ENCODE measurements around the gene ADGRF1.

The ADGRF1 gene

DNA sequence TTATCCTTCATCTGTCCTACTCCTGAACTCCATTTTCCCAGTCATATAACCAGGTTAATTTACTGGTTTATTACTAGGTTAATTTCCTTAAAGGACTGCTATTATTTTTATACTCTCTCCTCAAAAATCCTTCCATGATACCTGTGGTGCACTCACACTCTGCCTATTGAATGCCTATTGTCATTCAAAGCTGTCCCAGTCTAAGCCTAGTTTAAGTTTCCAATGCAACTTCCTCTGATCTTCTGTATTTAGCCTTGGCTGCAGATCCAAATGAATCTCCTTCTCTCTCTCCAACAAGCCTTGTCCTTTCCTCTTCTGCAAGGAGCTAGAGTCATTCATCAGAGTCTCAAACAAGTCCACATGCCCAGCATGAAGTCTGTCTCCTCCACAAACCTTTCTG, 79.1 kb downstream of the ADGRF1 start:
- H3K4me3 ChIP-seq (ENCODE audit: low read depth, low read length), result no peak overlapping the region
- no peak overlapping the region for H3K27ac ChIP-seq
- no peaks in the 10 kb centered on the region for H3K27me3 ChIP-seq (ENCODE audit: control insufficient read depth, insufficient read depth, low read length)
- no peak overlapping the region for H2AFZ ChIP-seq
- H3K9ac ChIP-seq, result no peak overlapping the region
- H3K9me3 ChIP-seq (ENCODE audit: control insufficient read depth, low read length), result no peaks in the 10 kb centered on the region
- H3K36me3 ChIP-seq (ENCODE audit: control insufficient read depth, insufficient read depth, low read length), result no peaks in the 10 kb centered on the region
- H3K79me2 ChIP-seq, result no peaks in the 10 kb centered on the region
- no peak overlapping the region for H3K4me2 ChIP-seq (ENCODE audit: low read length)
- TF ChIP-seq, protein P1, sequence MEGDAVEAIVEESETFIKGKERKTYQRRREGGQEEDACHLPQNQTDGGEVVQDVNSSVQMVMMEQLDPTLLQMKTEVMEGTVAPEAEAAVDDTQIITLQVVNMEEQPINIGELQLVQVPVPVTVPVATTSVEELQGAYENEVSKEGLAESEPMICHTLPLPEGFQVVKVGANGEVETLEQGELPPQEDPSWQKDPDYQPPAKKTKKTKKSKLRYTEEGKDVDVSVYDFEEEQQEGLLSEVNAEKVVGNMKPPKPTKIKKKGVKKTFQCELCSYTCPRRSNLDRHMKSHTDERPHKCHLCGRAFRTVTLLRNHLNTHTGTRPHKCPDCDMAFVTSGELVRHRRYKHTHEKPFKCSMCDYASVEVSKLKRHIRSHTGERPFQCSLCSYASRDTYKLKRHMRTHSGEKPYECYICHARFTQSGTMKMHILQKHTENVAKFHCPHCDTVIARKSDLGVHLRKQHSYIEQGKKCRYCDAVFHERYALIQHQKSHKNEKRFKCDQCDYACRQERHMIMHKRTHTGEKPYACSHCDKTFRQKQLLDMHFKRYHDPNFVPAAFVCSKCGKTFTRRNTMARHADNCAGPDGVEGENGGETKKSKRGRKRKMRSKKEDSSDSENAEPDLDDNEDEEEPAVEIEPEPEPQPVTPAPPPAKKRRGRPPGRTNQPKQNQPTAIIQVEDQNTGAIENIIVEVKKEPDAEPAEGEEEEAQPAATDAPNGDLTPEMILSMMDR (IDR thresholded peaks at IDR 0.05), result no peak
- H3K4me1 ChIP-seq, result no peaks in the 10 kb centered on the region

DNA sequence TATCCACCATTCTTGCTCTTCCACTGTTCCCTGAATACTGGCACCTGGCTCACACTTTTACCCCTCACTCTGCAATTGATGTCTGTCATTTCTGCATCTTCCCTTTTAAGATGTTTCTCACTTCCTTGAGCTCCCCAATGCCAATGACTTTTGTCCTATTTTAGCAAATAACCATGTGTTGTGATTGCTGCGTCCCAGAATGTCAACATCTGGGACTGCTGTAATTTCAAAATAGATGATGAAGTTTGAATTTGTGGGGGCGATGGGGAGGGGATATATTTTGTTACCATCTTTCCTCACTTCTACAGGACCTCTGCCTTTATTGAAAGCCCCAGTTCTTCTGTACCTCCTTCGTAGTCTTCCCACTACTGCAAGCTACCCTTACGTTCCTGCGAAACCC, 80.4 kb downstream of the ADGRF1 start:
- H3K27me3 ChIP-seq (ENCODE audit: control insufficient read depth, insufficient read depth, low read length), result no peaks in the 10 kb centered on the region
- H3K4me2 ChIP-seq (ENCODE audit: low read length), result no peak overlapping the region
- no peak overlapping the region for H3K9ac ChIP-seq
- H3K4me1 ChIP-seq, result no peaks in the 10 kb centered on the region
- H3K27ac ChIP-seq, result no peak overlapping the region
- no peaks in the 10 kb centered on the region for H3K79me2 ChIP-seq
- TF ChIP-seq, protein P1 (IDR thresholded peaks at IDR 0.05), result no peak
- H3K9me3 ChIP-seq (ENCODE audit: control insufficient read depth, low read length), result no peaks in the 10 kb centered on the region
- no peak overlapping the region for H3K4me3 ChIP-seq (ENCODE audit: low read depth, low read length)
- no peaks in the 10 kb centered on the region for H3K36me3 ChIP-seq (ENCODE audit: control insufficient read depth, insufficient read depth, low read length)
- no peak overlapping the region for H2AFZ ChIP-seq

DNA sequence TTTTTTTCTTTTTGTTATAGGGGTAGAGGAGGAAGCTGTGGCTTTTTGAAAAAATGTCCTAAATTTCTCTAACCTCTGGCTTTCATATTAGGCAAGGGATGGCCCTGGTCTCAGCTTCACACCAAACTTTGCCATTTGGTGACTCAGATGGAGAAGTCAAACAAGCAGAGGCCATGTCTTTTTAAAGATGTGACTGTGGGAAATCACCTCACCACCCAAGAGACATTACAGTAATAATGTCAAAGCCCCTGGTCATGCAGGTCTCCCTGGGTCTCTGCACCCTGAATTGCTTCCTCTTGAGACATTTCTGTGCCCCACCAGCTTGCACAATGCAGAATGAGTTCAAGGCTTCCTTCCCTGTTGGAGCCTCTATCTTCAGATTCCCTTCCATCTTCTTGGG, 80.9 kb downstream of the ADGRF1 start:
- Histone ChIP-seq H2AFZ (no peak overlapping the region), H3K27ac (no peak overlapping the region), H3K9ac (no peak overlapping the region)

DNA sequence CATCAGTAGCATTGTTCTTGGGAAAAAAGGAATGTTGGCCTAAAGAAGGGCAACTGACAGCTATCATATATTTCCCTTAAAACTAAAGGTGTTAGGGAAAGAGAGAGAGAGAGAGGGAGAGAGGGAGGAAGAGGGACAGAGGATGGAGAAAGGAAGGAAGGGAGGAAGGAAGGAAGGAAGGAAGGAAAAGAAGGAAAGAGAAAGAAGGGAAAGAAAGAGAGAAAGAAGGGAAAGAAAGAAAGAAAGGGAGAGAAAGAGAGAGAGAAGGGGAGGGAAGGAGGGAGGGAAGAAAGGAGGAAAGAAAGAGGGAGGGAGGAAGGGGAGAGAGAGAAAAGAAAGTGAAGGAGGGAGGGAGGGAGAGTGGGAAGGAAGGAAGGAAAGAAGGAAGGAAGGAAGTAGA, 82.7 kb downstream of the ADGRF1 start:
- H3K9ac ChIP-seq, result no peak overlapping the region
- no peaks in the 10 kb centered on the region for H3K79me2 ChIP-seq
- H3K36me3 ChIP-seq (ENCODE audit: control insufficient read depth, insufficient read depth, low read length), result no peaks in the 10 kb centered on the region
- peaks cover 9% of the 10 kb centered on the region for H3K4me1 ChIP-seq
- H3K27me3 ChIP-seq (ENCODE audit: control insufficient read depth, insufficient read depth, low read length), result no peaks in the 10 kb centered on the region
- no peak overlapping the region for H2AFZ ChIP-seq
- no peak overlapping the region for H3K27ac ChIP-seq
- no peaks in the 10 kb centered on the region for H3K9me3 ChIP-seq (ENCODE audit: control insufficient read depth, low read length)
- no peak overlapping the region for H3K4me2 ChIP-seq (ENCODE audit: low read length)
- TF ChIP-seq, protein P1 (IDR thresholded peaks at IDR 0.05), result no peak
- H3K4me3 ChIP-seq (ENCODE audit: low read depth, low read length), result no peak overlapping the region

More for the DNA sequence above, 80.9 kb downstream of the ADGRF1 start:
- H3K27me3 ChIP-seq (ENCODE audit: control insufficient read depth, insufficient read depth, low read length), result no peaks in the 10 kb centered on the region
- H3K36me3 ChIP-seq (ENCODE audit: control insufficient read depth, insufficient read depth, low read length), result no peaks in the 10 kb centered on the region
- H3K4me1 ChIP-seq, result no peaks in the 10 kb centered on the region
- H3K9me3 ChIP-seq (ENCODE audit: control insufficient read depth, low read length), result no peaks in the 10 kb centered on the region
- TF ChIP-seq, protein P1 (IDR thresholded peaks at IDR 0.05), result no peak
- H3K79me2 ChIP-seq, result no peaks in the 10 kb centered on the region
- no peak overlapping the region for H3K4me3 ChIP-seq (ENCODE audit: low read depth, low read length)
- H3K4me2 ChIP-seq (ENCODE audit: low read length), result no peak overlapping the region

DNA sequence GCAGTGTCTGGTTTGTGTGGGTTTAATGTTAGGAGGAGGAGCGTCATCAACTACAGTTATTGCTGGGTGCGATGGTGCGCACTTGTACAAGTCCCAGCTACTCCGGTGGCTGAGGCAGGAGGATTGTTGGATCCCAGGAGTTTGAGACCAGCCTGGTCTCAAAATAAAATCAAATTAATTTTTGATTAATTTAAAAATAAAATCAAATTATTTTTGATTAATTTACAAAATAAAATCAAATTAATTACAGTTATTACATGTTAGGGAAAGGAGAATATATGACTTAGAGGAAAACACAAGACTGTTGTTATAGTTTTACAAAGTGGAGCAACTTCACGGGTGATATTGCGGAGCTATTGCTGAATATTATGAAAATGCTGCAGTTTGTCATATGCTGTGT, 85.7 kb downstream of the ADGRF1 start:
- no peaks in the 10 kb centered on the region for H3K27me3 ChIP-seq (ENCODE audit: control insufficient read depth, insufficient read depth, low read length)
- TF ChIP-seq, protein P1 (IDR thresholded peaks at IDR 0.05), result no peak
- no peak overlapping the region for H3K4me2 ChIP-seq (ENCODE audit: low read length)
- H3K9ac ChIP-seq, result no peak overlapping the region
- H3K79me2 ChIP-seq, result no peaks in the 10 kb centered on the region
- peaks cover 12% of the 10 kb centered on the region for H3K4me1 ChIP-seq
- no peak overlapping the region for H3K27ac ChIP-seq
- H3K4me3 ChIP-seq (ENCODE audit: low read depth, low read length), result no peak overlapping the region
- no peaks in the 10 kb centered on the region for H3K9me3 ChIP-seq (ENCODE audit: control insufficient read depth, low read length)
- no peak overlapping the region for H2AFZ ChIP-seq
- no peaks in the 10 kb centered on the region for H3K36me3 ChIP-seq (ENCODE audit: control insufficient read depth, insufficient read depth, low read length)

Measured in parathyroid adenoma (tissue), 2 donors.